KBM-7 (cell line): ENCODE data around the gene SHMT1.
"Not testable (repeated sequence)": the region's sequence is repeated elsewhere in the genome, so short reads cannot be mapped to it uniquely, and the experiment has no call there.

Experiments used
- DNase-seq: peaks from one replicate; pipeline ENCODE4 v3.0.0-alpha.2; 2015
- in situ Hi-C: fragments of 300-500 bp; cut with MboI; formaldehyde crosslinking; loops from 2 replicates; pipeline ENCODE4 v1.14.3; 2020; ENCODE audit warnings: low sequenced_read_pairs, low pct_unique_long_range_greater_than_20kb, mixed read lengths

Gene SHMT1

GRCh38 chr17:18314059-18314730, 49.2 kb downstream of the SHMT1 start:
- DNase-seq, result no peak
- in situ Hi-C loops, result no loop called here

- DNase-seq, result no peak
- in situ Hi-C loops, result no loop called here
These were observed 54.1 kb downstream of the SHMT1 start for GRCh38 chr17:18309202-18309601.

GRCh38 chr17:18303206-18303605, 60.1 kb downstream of the SHMT1 start:
- DNase-seq, in situ Hi-C loops: not testable (repeated sequence)

- in situ Hi-C loops, result no loop called here
These were observed 62.4 kb downstream of the SHMT1 start for GRCh38 chr17:18300725-18301480.

GRCh38 chr17:18298061-18298460, 65.3 kb downstream of the SHMT1 start:
- in situ Hi-C loops, DNase-seq: not testable (repeated sequence)

More at GRCh38 chr17:18300725-18301480, 62.4 kb downstream of the SHMT1 start:
- no peak for DNase-seq

- in situ Hi-C loops, result no loop called here
- DNase-seq, result no peak
These were observed 71.4 kb downstream of the SHMT1 start for GRCh38 chr17:18291718-18292540.

GRCh38 chr17:18285296-18285695, 78.1 kb downstream of the SHMT1 start:
- DNase-seq, result no peak
- in situ Hi-C loops, result no loop called here

GRCh38 chr17:18281788-18282187, 81.6 kb downstream of the SHMT1 start:
- no peak for DNase-seq
- in situ Hi-C loops, result no loop called here

- no peak for DNase-seq
- in situ Hi-C loops, result no loop called here
These were observed 82.5 kb downstream of the SHMT1 start for GRCh38 chr17:18280766-18281371.

GRCh38 chr17:18280249-18280648, 83.1 kb downstream of the SHMT1 start:
- in situ Hi-C loops, result no loop called here
- DNase-seq, result no peak

GRCh38 chr17:18278867-18279266, 84.5 kb downstream of the SHMT1 start:
- DNase-seq, result no peak
- in situ Hi-C loops, result loop anchor here (10.0 kb wide), 1 partner anchor 64 kb away; no protein-coding TSS in a partner anchor
